ENCODE measurements around the gene RAB10.
"Not testable (repeated sequence)": the region's sequence is repeated elsewhere in the genome, so short reads cannot be mapped to it uniquely, and the experiment has no call there.

RAB10 gene

GRCh38 chr2:26162963-26163362 lies 129.1 kb downstream of the RAB10 start:
- H3K36me3 ChIP-seq (ENCODE audit: control insufficient read depth, insufficient read depth, low read length), result no peaks in the 10 kb centered on the region
- no peak overlapping the region for H3K4me3 ChIP-seq (replicated peaks; ENCODE audit: low read depth, low read length)
- TF ChIP-seq CTCF (IDR thresholded peaks at IDR 0.05; ENCODE audit: insufficient read depth, low read length, poor library complexity, severe bottlenecking), result no peak
- no peaks in the 10 kb centered on the region for H3K27me3 ChIP-seq (replicated peaks; ENCODE audit: control insufficient read depth, insufficient read depth, low read length)
- no peak for DNase-seq (ENCODE audit: extremely low read depth, insufficient read length)

- TF ChIP-seq CTCF (IDR thresholded peaks at IDR 0.05; ENCODE audit: insufficient read depth, low read length, poor library complexity, severe bottlenecking), result no peak
- no peak overlapping the region for H3K4me3 ChIP-seq (replicated peaks; ENCODE audit: low read depth, low read length)
- H3K27me3 ChIP-seq (replicated peaks; ENCODE audit: control insufficient read depth, insufficient read depth, low read length), result no peaks in the 10 kb centered on the region
- no peaks in the 10 kb centered on the region for H3K36me3 ChIP-seq (ENCODE audit: control insufficient read depth, insufficient read depth, low read length)
- DNase-seq (ENCODE audit: extremely low read depth, insufficient read length), result no peak
Observed at GRCh38 chr2:26164231-26164630, 130.3 kb downstream of the RAB10 start.

GRCh38 chr2:26164641-26165211 lies 130.8 kb downstream of the RAB10 start:
- no peak for TF ChIP-seq CTCF (IDR thresholded peaks at IDR 0.05; ENCODE audit: insufficient read depth, low read length, poor library complexity, severe bottlenecking)

GRCh38 chr2:26165403-26165802 lies 131.5 kb downstream of the RAB10 start:
- TF ChIP-seq CTCF (IDR thresholded peaks at IDR 0.05; ENCODE audit: insufficient read depth, low read length, poor library complexity, severe bottlenecking), result no peak
- H3K27me3 ChIP-seq (replicated peaks; ENCODE audit: control insufficient read depth, insufficient read depth, low read length), result no peaks in the 10 kb centered on the region

More at GRCh38 chr2:26164641-26165211, 130.8 kb downstream of the RAB10 start:
- DNase-seq (ENCODE audit: extremely low read depth, insufficient read length), result no peak
- Histone ChIP-seq H3K27me3 (replicated peaks; ENCODE audit: control insufficient read depth, insufficient read depth, low read length) (no peaks in the 10 kb centered on the region), H3K4me3 (replicated peaks; ENCODE audit: low read depth, low read length) (no peak overlapping the region), H3K36me3 (ENCODE audit: control insufficient read depth, insufficient read depth, low read length) (no peaks in the 10 kb centered on the region)

GRCh38 chr2:26166541-26166940 lies 132.7 kb downstream of the RAB10 start:
- not testable (repeated sequence) for H3K27me3 ChIP-seq (replicated peaks; ENCODE audit: control insufficient read depth, insufficient read depth, low read length); H3K4me3 ChIP-seq (replicated peaks; ENCODE audit: low read depth, low read length); H3K36me3 ChIP-seq (ENCODE audit: control insufficient read depth, insufficient read depth, low read length); DNase-seq (ENCODE audit: extremely low read depth, insufficient read length)

More at GRCh38 chr2:26165403-26165802, 131.5 kb downstream of the RAB10 start:
- H3K4me3 ChIP-seq (replicated peaks; ENCODE audit: low read depth, low read length), result no peak overlapping the region
- DNase-seq (ENCODE audit: extremely low read depth, insufficient read length), result no peak
- no peaks in the 10 kb centered on the region for H3K36me3 ChIP-seq (ENCODE audit: control insufficient read depth, insufficient read depth, low read length)

- H3K27me3 ChIP-seq (replicated peaks; ENCODE audit: control insufficient read depth, insufficient read depth, low read length), result no peaks in the 10 kb centered on the region
- no peaks in the 10 kb centered on the region for H3K36me3 ChIP-seq (ENCODE audit: control insufficient read depth, insufficient read depth, low read length)
- TF ChIP-seq CTCF (IDR thresholded peaks at IDR 0.05; ENCODE audit: insufficient read depth, low read length, poor library complexity, severe bottlenecking), result no peak
- DNase-seq (ENCODE audit: extremely low read depth, insufficient read length), result no peak
- no peak overlapping the region for H3K4me3 ChIP-seq (replicated peaks; ENCODE audit: low read depth, low read length)
Observed at GRCh38 chr2:26168785-26169184, 134.9 kb downstream of the RAB10 start.
